SU-DHL-6 (cell line): ENCODE results near the gene FRRS1L.

Source experiments
- H2AFZ ChIP-seq: fragments of 200-600 bp; sonication (generic); 2 replicates; pipeline ENCODE4 v1.6.1; 2014; ENCODE audit warnings: low read depth, mild to moderate bottlenecking, moderate library complexity, mixed read lengths, antibody characterized with exemption, low read length; ENCODE audit not compliant: severe bottlenecking
- H3F3A ChIP-seq: fragments of 200-600 bp; shearing (Covaris generic); 2 replicates; pipeline ENCODE4 v1.6.0; 2016; ENCODE audit warnings: antibody characterized with exemption, mild to moderate bottlenecking; ENCODE audit not compliant: insufficient read depth
- H3K27ac ChIP-seq: fragments of 200-600 bp; sonication (generic); 2 replicates; pipeline ENCODE4 v1.5.1; 2016; ENCODE audit warnings: low read depth, mild to moderate bottlenecking, low read length, moderate library complexity, mixed read lengths
- H3K27me3 ChIP-seq: fragments of 200-600 bp; sonication (generic), shearing (Covaris generic); 2 replicates; pipeline ENCODE4 v1.6.0; 2014; ENCODE audit warnings: mild to moderate bottlenecking, low read length
- H3K36me3 ChIP-seq: fragments of 200-600 bp; sonication (generic); 2 replicates; pipeline ENCODE4 v1.6.1; 2014; ENCODE audit warnings: mild to moderate bottlenecking, low read length, mixed read lengths
- H3K4me2 ChIP-seq: fragments of 300-600, 200-600 bp; shearing (Covaris generic), sonication (generic); 2 replicates; pipeline ENCODE4 v1.6.0; 2014; ENCODE audit warnings: low read length, low read depth, mild to moderate bottlenecking; ENCODE audit not compliant: poor library complexity, severe bottlenecking
- H3K4me3 ChIP-seq: fragments of 200-600 bp; sonication (generic); 2 replicates; pipeline ENCODE4 v1.5.1; 2014; ENCODE audit warnings: antibody characterized with exemption, low read length, mild to moderate bottlenecking, mixed read lengths; ENCODE audit not compliant: insufficient read depth, poor library complexity, severe bottlenecking
- H3K79me2 ChIP-seq: fragments of 200-600 bp; sonication (generic); 2 replicates; pipeline ENCODE4 v1.6.1; 2014; ENCODE audit warnings: mild to moderate bottlenecking, low read length, moderate library complexity; ENCODE audit not compliant: insufficient read depth
- H3K9ac ChIP-seq: fragments of 200-600 bp; sonication (generic); 2 replicates; pipeline ENCODE4 v1.7.0; 2014; ENCODE audit warnings: mild to moderate bottlenecking, low read length
- H3K9me2 ChIP-seq: fragments of 200-600 bp; sonication (generic); replicated peaks from 2 replicates; pipeline ENCODE4 v1.6.1; 2014; ENCODE audit warnings: low read length; ENCODE audit not compliant: insufficient read depth
- H3K9me3 ChIP-seq: fragments of 200-600 bp; sonication (generic); 2 replicates; pipeline ENCODE4 v1.6.1; 2014; ENCODE audit warnings: low read length, mixed read lengths; ENCODE audit not compliant: insufficient read depth
- H4K20me1 ChIP-seq: fragments of 200-600 bp; sonication (generic); 2 replicates; pipeline ENCODE4 v1.6.1; 2014; ENCODE audit warnings: low read depth, mild to moderate bottlenecking, antibody characterized with exemption, low read length, moderate library complexity, mixed read lengths
- EZH2phosphoT487 ChIP-seq: fragments of 200-600 bp; sonication (generic), shearing (Covaris generic); conservative IDR thresholded peaks from 2 replicates; pipeline ENCODE4 v1.6.1; 2018; ENCODE audit warnings: mild to moderate bottlenecking, antibody characterized with exemption, low read length, moderate library complexity, mixed read lengths
- TF ChIP-seq, protein P1 (sequence below): fragments of 200-600 bp; sonication (generic); IDR thresholded peaks from one replicate; pipeline ENCODE4 v1.5.1; 2017; ENCODE audit warnings: antibody characterized with exemption, mild to moderate bottlenecking, low read length, moderate library complexity; ENCODE audit not compliant: insufficient read depth, poor library complexity, severe bottlenecking

FRRS1L gene, protein sequence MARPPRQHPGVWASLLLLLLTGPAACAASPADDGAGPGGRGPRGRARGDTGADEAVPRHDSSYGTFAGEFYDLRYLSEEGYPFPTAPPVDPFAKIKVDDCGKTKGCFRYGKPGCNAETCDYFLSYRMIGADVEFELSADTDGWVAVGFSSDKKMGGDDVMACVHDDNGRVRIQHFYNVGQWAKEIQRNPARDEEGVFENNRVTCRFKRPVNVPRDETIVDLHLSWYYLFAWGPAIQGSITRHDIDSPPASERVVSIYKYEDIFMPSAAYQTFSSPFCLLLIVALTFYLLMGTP

DNA sequence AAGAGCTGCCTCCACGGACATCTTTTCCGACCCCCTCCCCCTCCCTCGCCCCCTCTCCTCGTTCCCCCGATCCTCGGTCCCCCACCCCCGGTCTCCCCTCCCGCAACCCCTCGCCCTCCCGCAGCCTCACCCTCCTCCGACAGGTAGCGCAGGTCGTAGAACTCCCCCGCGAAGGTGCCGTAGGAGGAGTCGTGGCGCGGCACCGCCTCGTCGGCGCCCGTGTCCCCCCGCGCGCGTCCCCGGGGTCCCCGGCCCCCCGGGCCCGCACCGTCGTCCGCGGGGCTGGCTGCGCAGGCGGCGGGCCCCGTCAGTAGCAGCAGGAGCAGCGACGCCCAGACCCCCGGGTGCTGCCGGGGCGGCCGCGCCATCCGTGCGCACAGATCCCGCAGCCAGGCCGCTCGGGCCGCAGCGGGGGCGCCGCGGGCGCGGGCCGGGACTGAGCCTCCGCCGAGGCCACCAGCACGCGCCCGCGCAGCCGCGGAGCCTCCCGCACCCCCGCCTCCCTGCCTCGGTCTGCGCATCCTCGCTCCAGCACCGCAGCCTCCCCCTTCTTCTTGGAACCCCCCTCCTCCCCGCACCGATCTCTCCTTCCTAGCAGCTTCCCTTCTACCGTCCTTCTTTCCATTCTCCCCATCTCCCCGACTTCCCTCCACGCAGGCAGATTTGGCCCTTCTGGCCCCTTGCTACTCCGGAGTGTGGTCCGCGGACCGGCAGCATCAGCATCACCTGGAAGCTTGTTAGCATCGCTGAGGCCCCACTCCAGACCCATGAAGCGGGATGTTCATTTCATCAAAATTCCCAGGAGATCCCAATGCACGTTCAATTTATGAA, at the start of gene FRRS1L:
Gene FRRS1L (minus strand): TSS at position 479 of the 831 bp plus-strand sequence. CDS start 111 bp downstream, at position 368.
- Histone ChIP-seq H3K4me2 (no peak within 1 kb of the TSS), H3K4me3 (no peak within 1 kb of the TSS), H2AFZ (no peak within 1 kb of the TSS)

DNA sequence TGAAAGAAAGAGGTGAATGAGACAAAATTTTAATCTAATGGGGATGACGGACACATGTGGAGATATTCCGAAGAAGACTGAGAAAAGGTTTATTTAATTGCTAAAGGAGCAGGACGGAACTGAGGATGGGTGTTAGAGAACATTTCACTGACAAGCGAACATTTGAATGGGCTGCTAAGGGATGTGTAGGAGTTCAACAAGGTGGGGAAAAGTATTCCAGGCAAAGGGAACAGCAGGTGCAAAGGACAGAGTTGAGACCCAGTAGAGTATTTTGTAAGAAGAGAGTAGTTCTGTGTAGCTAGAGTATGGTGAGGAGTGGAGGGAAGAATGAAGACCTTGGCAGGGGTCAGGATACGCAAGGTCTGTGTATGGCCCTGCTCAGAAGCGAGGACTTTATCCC, 47.4 kb upstream of the FRRS1L start:
- Histone ChIP-seq H3K9ac (no peak overlapping the region), H2AFZ (no peak overlapping the region), H3K9me3 (no peaks in the 10 kb centered on the region), H3K79me2 (no peaks in the 10 kb centered on the region), H3K36me3 (no peaks in the 10 kb centered on the region), H3K4me3 (no peak overlapping the region), H3K9me2 (no peaks in the 10 kb centered on the region), H3F3A (no peaks in the 10 kb centered on the region), H3K27ac (no peak overlapping the region), H4K20me1 (no peaks in the 10 kb centered on the region), H3K27me3 (no peaks in the 10 kb centered on the region), H3K4me2 (no peak overlapping the region)
- TF ChIP-seq EZH2phosphoT487, result no peak
- TF ChIP-seq, protein P1, sequence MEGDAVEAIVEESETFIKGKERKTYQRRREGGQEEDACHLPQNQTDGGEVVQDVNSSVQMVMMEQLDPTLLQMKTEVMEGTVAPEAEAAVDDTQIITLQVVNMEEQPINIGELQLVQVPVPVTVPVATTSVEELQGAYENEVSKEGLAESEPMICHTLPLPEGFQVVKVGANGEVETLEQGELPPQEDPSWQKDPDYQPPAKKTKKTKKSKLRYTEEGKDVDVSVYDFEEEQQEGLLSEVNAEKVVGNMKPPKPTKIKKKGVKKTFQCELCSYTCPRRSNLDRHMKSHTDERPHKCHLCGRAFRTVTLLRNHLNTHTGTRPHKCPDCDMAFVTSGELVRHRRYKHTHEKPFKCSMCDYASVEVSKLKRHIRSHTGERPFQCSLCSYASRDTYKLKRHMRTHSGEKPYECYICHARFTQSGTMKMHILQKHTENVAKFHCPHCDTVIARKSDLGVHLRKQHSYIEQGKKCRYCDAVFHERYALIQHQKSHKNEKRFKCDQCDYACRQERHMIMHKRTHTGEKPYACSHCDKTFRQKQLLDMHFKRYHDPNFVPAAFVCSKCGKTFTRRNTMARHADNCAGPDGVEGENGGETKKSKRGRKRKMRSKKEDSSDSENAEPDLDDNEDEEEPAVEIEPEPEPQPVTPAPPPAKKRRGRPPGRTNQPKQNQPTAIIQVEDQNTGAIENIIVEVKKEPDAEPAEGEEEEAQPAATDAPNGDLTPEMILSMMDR, result no peak

More for the DNA sequence above, at the start of gene FRRS1L:
- Histone ChIP-seq H3K9me2 (no peaks in the 10 kb centered on the region), H3K27me3 (no peaks in the 10 kb centered on the region), H3K27ac (no peak within 1 kb of the TSS), H3F3A (no peaks in the 10 kb centered on the region), H3K9me3 (no peaks in the 10 kb centered on the region), H4K20me1 (no peaks in the 10 kb centered on the region), H3K79me2 (no peaks in the 10 kb centered on the region), H3K9ac (no peak within 1 kb of the TSS), H3K36me3 (no peaks in the 10 kb centered on the region)
- no peak for TF ChIP-seq EZH2phosphoT487
- TF ChIP-seq, protein P1, result no peak

DNA sequence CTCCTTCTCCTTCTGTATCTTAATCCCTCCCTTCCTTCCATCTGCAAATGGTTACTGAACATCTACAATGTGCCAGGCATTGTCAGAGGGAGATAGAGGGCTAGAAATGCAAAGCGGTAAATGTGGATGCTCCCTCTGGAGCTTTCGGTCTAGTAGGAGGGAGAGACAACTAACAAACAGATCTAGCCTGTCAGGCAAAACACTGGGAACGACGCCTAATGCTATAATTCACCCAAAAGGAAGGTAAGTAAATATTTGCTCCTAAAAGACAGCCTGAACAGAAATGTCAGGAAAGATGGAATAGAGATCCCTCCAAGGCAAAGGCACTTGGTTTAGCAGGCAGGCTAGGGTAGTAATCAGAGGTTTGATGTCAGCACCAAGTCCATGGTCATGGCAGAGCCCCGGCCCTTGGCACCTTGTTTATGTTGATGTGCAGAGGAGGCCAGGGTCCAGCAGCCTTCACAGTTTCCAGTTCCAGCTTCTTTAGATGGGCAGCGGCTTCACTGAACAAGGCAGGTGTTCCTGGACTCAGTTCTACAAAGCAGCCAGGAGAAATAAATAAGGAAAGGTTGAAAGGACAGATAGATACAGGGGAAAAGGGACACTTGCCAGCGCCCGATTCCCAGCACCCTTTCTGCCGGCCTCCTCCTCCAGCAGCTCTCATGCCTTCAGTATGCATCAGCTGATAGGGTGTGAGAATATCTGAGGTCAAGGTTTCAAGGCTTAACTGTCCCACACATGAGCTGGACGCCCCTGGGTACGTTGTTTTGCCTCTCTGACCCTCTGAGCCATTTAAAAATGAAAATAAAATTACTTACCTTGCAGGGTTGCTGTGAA, 46.5 kb upstream of the FRRS1L start:
- Histone ChIP-seq H4K20me1 (no peaks in the 10 kb centered on the region), H3K4me2 (no peak overlapping the region), H3K36me3 (no peaks in the 10 kb centered on the region), H3K9me2 (no peaks in the 10 kb centered on the region), H2AFZ (no peak overlapping the region), H3K79me2 (no peaks in the 10 kb centered on the region), H3K27me3 (no peaks in the 10 kb centered on the region), H3K27ac (no peak overlapping the region), H3K9me3 (no peaks in the 10 kb centered on the region), H3K4me3 (no peak overlapping the region), H3K9ac (no peak overlapping the region), H3F3A (no peaks in the 10 kb centered on the region)
- TF ChIP-seq, protein P1, result no peak
- no peak for TF ChIP-seq EZH2phosphoT487
